AG09309 (cell line): ENCODE data around the gene TPST2.
"Not testable (repeated sequence)": the region's sequence is repeated elsewhere in the genome, so short reads cannot be mapped to it uniquely, and the experiment has no call there.

Experiments
- DNase-seq: peaks from one replicate; pipeline ENCODE4 v3.0.0-alpha.2; 2010; ENCODE audit warnings: low read depth
- H3K4me3 ChIP-seq: 2 replicates; pipeline ENCODE4 v1.5.1; 2011; ENCODE audit warnings: mild to moderate bottlenecking, low read depth, low read length, moderate library complexity; ENCODE audit not compliant: control insufficient read depth
- CTCF ChIP-seq: IDR thresholded peaks from 2 replicates; pipeline ENCODE4 v1.5.1; 2011; ENCODE audit warnings: mild to moderate bottlenecking, low read depth, low read length, inconsistent platforms; ENCODE audit not compliant: insufficient read depth, control insufficient read depth; ENCODE audit errors: missing control alignments

The TPST2 gene

GRCh38 chr22:26618455-26618854 lies 28.5 kb upstream of the TPST2 start:
- no peak for DNase-seq
- no peak overlapping the region for H3K4me3 ChIP-seq
- TF ChIP-seq CTCF = no peak

- H3K4me3 ChIP-seq = no peak within 1 kb of the TSS
- DNase-seq = no peak
- no peak for TF ChIP-seq CTCF
These were observed 27.6 kb upstream of the TPST2 start, which contains the start of gene CRYBB1 for GRCh38 chr22:26617271-26618199. Gene CRYBB1 (minus strand): TSS chr22:26618027. CDS start chr22:26616319, 1,708 bp downstream.

- DNase-seq = no peak
- TF ChIP-seq CTCF = no peak
- no peak overlapping the region for H3K4me3 ChIP-seq
These were observed 26.7 kb upstream of the TPST2 start for GRCh38 chr22:26616650-26617049.

- TF ChIP-seq CTCF = no peak
- no peak overlapping the region for H3K4me3 ChIP-seq
- DNase-seq = no peak
These were observed 26.0 kb upstream of the TPST2 start for GRCh38 chr22:26615830-26616435.

GRCh38 chr22:26615149-26615548 lies 25.2 kb upstream of the TPST2 start:
- DNase-seq = no peak
- TF ChIP-seq CTCF = no peak
- no peak overlapping the region for H3K4me3 ChIP-seq

GRCh38 chr22:26614322-26614721 lies 24.4 kb upstream of the TPST2 start:
- no peak overlapping the region for H3K4me3 ChIP-seq
- DNase-seq = no peak
- TF ChIP-seq CTCF = no peak

GRCh38 chr22:26613753-26614152 lies 23.8 kb upstream of the TPST2 start:
- not testable (repeated sequence) for DNase-seq

More at GRCh38 chr22:26613753-26614152, 23.8 kb upstream of the TPST2 start:
- H3K4me3 ChIP-seq = not testable (repeated sequence)
